Neuronal stem cell (in vitro differentiated cells): ENCODE results near the gene LLCFC1.

ENCODE experiments used
- DNase-seq: peaks from one replicate; pipeline ENCODE4 v3.0.0-alpha.2; 2013; ENCODE audit warnings: low spot score
- H2AFZ ChIP-seq: one replicate; pipeline ENCODE4 v1.6.1; 2013; ENCODE audit warnings: mild to moderate bottlenecking, low read length, inconsistent platforms
- H2AK5ac ChIP-seq: 2 replicates; pipeline ENCODE4 v1.6.1; 2013; ENCODE audit warnings: low read depth, mild to moderate bottlenecking, inconsistent platforms, low read length, moderate library complexity, mixed read lengths
- H2BK120ac ChIP-seq: 2 replicates; pipeline ENCODE4 v1.6.1; 2013; ENCODE audit warnings: low read depth, mild to moderate bottlenecking, inconsistent platforms, low read length, moderate library complexity, mixed read lengths
- H2BK12ac ChIP-seq: one replicate; pipeline ENCODE4 v1.6.1; 2013; ENCODE audit warnings: low read length, inconsistent platforms
- H2BK15ac ChIP-seq: 2 replicates; pipeline ENCODE4 v1.6.1; 2013; ENCODE audit warnings: mild to moderate bottlenecking, low read length, inconsistent platforms, mixed read lengths
- H2BK5ac ChIP-seq: one replicate; pipeline ENCODE4 v1.6.1; 2013; ENCODE audit warnings: inconsistent platforms, mild to moderate bottlenecking, low read length, moderate library complexity
- H3K14ac ChIP-seq: one replicate; pipeline ENCODE4 v1.6.1; 2013; ENCODE audit warnings: low read length, inconsistent platforms
- H3K18ac ChIP-seq: 2 replicates; pipeline ENCODE4 v1.6.1; 2013; ENCODE audit warnings: low read length, inconsistent platforms
- H3K23ac ChIP-seq: 2 replicates; pipeline ENCODE4 v1.6.1; 2013; ENCODE audit warnings: low read depth, mild to moderate bottlenecking, mixed read lengths, low read length, inconsistent platforms; ENCODE audit not compliant: poor library complexity
- H3K27ac ChIP-seq: replicated peaks from 3 replicates; pipeline ENCODE4 v1.5.1; 2013; ENCODE audit warnings: low read length, inconsistent platforms
- H3K27me3 ChIP-seq, 3 experiments: 2 replicates each; pipeline ENCODE4 v1.6.1; 2013; ENCODE audit warnings: low read length in 3 of 3, mild to moderate bottlenecking in 2 of 3, inconsistent platforms in 1 of 3, low read depth in 1 of 3, mixed read lengths in 1 of 3, moderate library complexity in 1 of 3; ENCODE audit not compliant: control insufficient read depth in 3 of 3, insufficient read depth in 3 of 3
- H3K36me3 ChIP-seq, 2 donors: replicated peaks in 1 of 2; 2 replicates each; pipeline ENCODE4 v1.6.1; 2013; ENCODE audit warnings: low read length in 2 of 2; ENCODE audit not compliant: control insufficient read depth in 2 of 2, insufficient read depth in 2 of 2
- H3K4ac ChIP-seq: 2 replicates; pipeline ENCODE4 v1.6.1; 2013; ENCODE audit warnings: inconsistent platforms, mild to moderate bottlenecking, low read length, moderate library complexity
- H3K4me1 ChIP-seq, 2 donors: 1 replicate in 1 of 2; 2 replicates in 1 of 2; pipeline ENCODE4 v1.6.1; 2013; ENCODE audit warnings: low read length in 2 of 2, low read depth in 1 of 2; ENCODE audit not compliant: control insufficient read depth in 2 of 2, insufficient read depth in 1 of 2
- H3K4me2 ChIP-seq: one replicate; pipeline ENCODE4 v1.6.1; 2013; ENCODE audit warnings: mild to moderate bottlenecking, low read length, inconsistent platforms; ENCODE audit not compliant: insufficient read depth, poor library complexity, severe bottlenecking
- H3K4me3 ChIP-seq, 2 donors: 2 replicates each; pipeline ENCODE4 v1.5.1; 2013; ENCODE audit warnings: low read length in 2 of 2, mild to moderate bottlenecking in 2 of 2, inconsistent platforms in 1 of 2, moderate library complexity in 1 of 2
- H3K79me1 ChIP-seq: one replicate; pipeline ENCODE4 v1.6.1; 2013; ENCODE audit warnings: low read depth, mild to moderate bottlenecking, inconsistent platforms, low read length, moderate library complexity
- H3K9ac ChIP-seq: one replicate; pipeline ENCODE4 v1.6.1; 2013; ENCODE audit warnings: mild to moderate bottlenecking, low read depth, low read length, inconsistent platforms; ENCODE audit not compliant: poor library complexity
- H3K9me3 ChIP-seq, 2 donors: replicated peaks in 1 of 2; 2 replicates each; pipeline versions ENCODE3 to v1.6.1; 2013; ENCODE audit warnings: low read length in 2 of 2, mild to moderate bottlenecking in 2 of 2, inconsistent platforms in 1 of 2, low read depth in 1 of 2, mixed read lengths in 1 of 2, moderate library complexity in 1 of 2; ENCODE audit not compliant: control insufficient read depth in 2 of 2, insufficient read depth in 1 of 2
- H4K8ac ChIP-seq: one replicate; pipeline ENCODE4 v1.6.1; 2013; ENCODE audit warnings: low read depth, mild to moderate bottlenecking, inconsistent platforms, low read length, moderate library complexity
- H4K91ac ChIP-seq: one replicate; pipeline ENCODE4 v1.6.1; 2013; ENCODE audit warnings: low read length, low read depth, mild to moderate bottlenecking, inconsistent platforms; ENCODE audit not compliant: poor library complexity
- WGBS, 2 donors: extraction: QIAGEN DNeasy Blood & Tissue Kit; methylation state at CpG; one replicate each; pipeline ENCODE4 v1.1.7; 2013; ENCODE audit warnings: missing lambda C conversion rate in 2 of 2, mixed read lengths in 1 of 2; ENCODE audit not compliant: insufficient read length in 2 of 2, insufficient replicate concordance in 1 of 2; ENCODE audit errors: extremely low coverage in 2 of 2; 5-methylcytosine and 5-hydroxymethylcytosine counted together

Gene LLCFC1

GRCh38 chr7:142941541-142941940 lies 2.3 kb downstream of the LLCFC1 start:
- Histone ChIP-seq H2AK5ac (no peak overlapping the region), H3K36me3 (no peaks in the 10 kb centered on the region), H2BK120ac (no peak overlapping the region), H3K27me3 (no peaks in the 10 kb centered on the region), H2BK5ac (no peak overlapping the region), H2AFZ (no peak overlapping the region), H3K4me1 (no peaks in the 10 kb centered on the region), H3K79me1 (no peaks in the 10 kb centered on the region), H3K4me3 (no peak overlapping the region), H3K14ac (no peak overlapping the region), H2BK12ac (no peak overlapping the region), H4K8ac (no peak overlapping the region), H4K91ac (no peak overlapping the region), H2BK15ac (no peak overlapping the region), H3K9me3 (no peaks in the 10 kb centered on the region), H3K4me2 (no peak overlapping the region), H3K23ac (no peak overlapping the region), H3K9ac (no peak overlapping the region), H3K18ac (no peak overlapping the region), H3K27ac (no peak overlapping the region), H3K4ac (no peak overlapping the region)
- WGBS, 2 donors, result no CpG with 5 or more reads among the region's 7 CpGs
- no peak for DNase-seq

- no peaks in the 10 kb centered on the region for H3K9me3 ChIP-seq
- no peak overlapping the region for H2AFZ ChIP-seq
- no peaks in the 10 kb centered on the region for H3K27me3 ChIP-seq
- H3K14ac ChIP-seq, result no peak overlapping the region
- H3K36me3 ChIP-seq, result no peaks in the 10 kb centered on the region
- no peak overlapping the region for H4K8ac ChIP-seq
- no peak overlapping the region for H3K4me3 ChIP-seq
- no peak overlapping the region for H2AK5ac ChIP-seq
- no peak overlapping the region for H3K4ac ChIP-seq
- no peak overlapping the region for H2BK12ac ChIP-seq
- no peak overlapping the region for H3K23ac ChIP-seq
- H4K91ac ChIP-seq, result no peak overlapping the region
- DNase-seq, result no peak
- H3K79me1 ChIP-seq, result no peaks in the 10 kb centered on the region
- no peak overlapping the region for H3K27ac ChIP-seq
- H3K4me1 ChIP-seq, result no peaks in the 10 kb centered on the region
- no peak overlapping the region for H2BK120ac ChIP-seq
- no peak overlapping the region for H3K18ac ChIP-seq
- H3K4me2 ChIP-seq, result no peak overlapping the region
- H2BK5ac ChIP-seq, result no peak overlapping the region
- H3K9ac ChIP-seq, result no peak overlapping the region
- no CpG with 5 or more reads among the region's 6 CpGs for WGBS, 2 donors
- no peak overlapping the region for H2BK15ac ChIP-seq
Measured at GRCh38 chr7:142942746-142943145, 3.5 kb downstream of the LLCFC1 start.

- no peak overlapping the region for H2BK5ac ChIP-seq
- no peak overlapping the region for H2BK12ac ChIP-seq
- H2BK15ac ChIP-seq, result no peak overlapping the region
- no peaks in the 10 kb centered on the region for H3K4me1 ChIP-seq
- no peak overlapping the region for H3K4ac ChIP-seq
- no peaks in the 10 kb centered on the region for H3K36me3 ChIP-seq
- no peak for DNase-seq
- no peaks in the 10 kb centered on the region for H3K79me1 ChIP-seq
- H3K9ac ChIP-seq, result no peak overlapping the region
- no peaks in the 10 kb centered on the region for H3K27me3 ChIP-seq
- no peaks in the 10 kb centered on the region for H3K9me3 ChIP-seq
- no peak overlapping the region for H4K8ac ChIP-seq
- no peak overlapping the region for H3K27ac ChIP-seq
- WGBS, 2 donors, result no CpG with 5 or more reads among the region's 7 CpGs
- H3K23ac ChIP-seq, result no peak overlapping the region
- no peak overlapping the region for H2BK120ac ChIP-seq
- no peak overlapping the region for H3K4me2 ChIP-seq
- H2AFZ ChIP-seq, result no peak overlapping the region
- no peak overlapping the region for H4K91ac ChIP-seq
- H2AK5ac ChIP-seq, result no peak overlapping the region
- no peak overlapping the region for H3K14ac ChIP-seq
- no peak overlapping the region for H3K4me3 ChIP-seq
- peak overlapping the region; percentile 51 for H3K18ac ChIP-seq
Measured at GRCh38 chr7:142943706-142944268, 4.5 kb downstream of the LLCFC1 start.

DNA sequence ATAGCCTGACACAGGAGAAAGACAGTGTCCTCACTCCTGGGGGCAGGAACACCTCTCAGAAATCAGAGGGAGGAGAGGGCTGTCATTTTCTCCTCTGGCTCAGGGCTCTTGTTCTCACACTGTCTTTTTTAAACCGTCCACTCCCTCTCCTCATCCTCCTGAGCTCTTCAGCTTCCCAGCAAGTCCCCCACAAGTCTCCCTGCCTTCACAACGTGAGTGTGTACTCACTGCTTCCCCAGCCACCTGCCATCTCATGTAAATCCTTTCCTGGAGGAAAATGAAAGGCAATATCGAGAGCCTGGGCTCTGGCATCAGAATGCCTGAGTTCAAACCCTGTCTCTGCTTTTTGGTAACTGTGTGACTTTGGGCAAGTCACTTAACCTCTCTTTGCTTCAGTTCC lies 5.7 kb downstream of the LLCFC1 start:
- Histone ChIP-seq H2BK120ac (no peak overlapping the region), H3K27me3 (no peaks in the 10 kb centered on the region), H3K4me1 (no peaks in the 10 kb centered on the region), H3K4me3 (no peak overlapping the region), H2BK5ac (no peak overlapping the region), H3K79me1 (no peaks in the 10 kb centered on the region), H3K27ac (no peak overlapping the region), H4K91ac (no peak overlapping the region), H2BK15ac (no peak overlapping the region), H3K9me3 (no peaks in the 10 kb centered on the region), H2AK5ac (no peak overlapping the region), H3K36me3 (no peaks in the 10 kb centered on the region), H2AFZ (peak overlapping the region; percentile 22), H2BK12ac (no peak overlapping the region), H3K18ac (no peak overlapping the region), H3K4me2 (no peak overlapping the region), H4K8ac (no peak overlapping the region), H3K4ac (no peak overlapping the region), H3K14ac (no peak overlapping the region), H3K23ac (no peak overlapping the region), H3K9ac (no peak overlapping the region)
- no CpG with 5 or more reads among the region's 3 CpGs for WGBS, 2 donors
- no peak for DNase-seq
